Activated CD4-positive, alpha-beta memory T cell treated with anti-CD3 and anti-CD28 coated beads, Interleukin-2, amount 10 ng/mL, durations not matched to agents 7 days and 5 days (primary cell): ENCODE results near the gene MAEA. TPM values are rescaled to one million over a fixed set of nuclear protein-coding genes. Genes with fewer than 3 reads are reported as not detected.

Experiments
- CTCF ChIA-PET: fragments of 350-600 bp; sonication (Branson Sonifier 250); formaldehyde crosslinking; loops from one replicate; lab custom pipeline; 2021; ENCODE audit warnings: antibody characterized with exemption, inconsistent platforms; lab: Charles Lee
- POLR2A ChIA-PET: fragments of 350-600 bp; sonication (Branson Sonifier 250); formaldehyde crosslinking; loops from one replicate; lab custom pipeline; 2021; ENCODE audit warnings: antibody characterized with exemption; lab: Charles Lee
- DNase-seq: peaks from one replicate; pipeline ENCODE4 v3.0.0-alpha.2; 2020
- H3K27ac Mint-ChIP-seq: one replicate; pipeline ENCODE4 v1.8.0; 2021; ENCODE audit warnings: mild to moderate bottlenecking, mixed read lengths
- H3K27me3 Mint-ChIP-seq: one replicate; pipeline ENCODE4 v1.8.0; 2021; ENCODE audit warnings: mixed read lengths
- H3K36me3 Mint-ChIP-seq: one replicate; pipeline ENCODE4 v1.8.0; 2021; ENCODE audit warnings: low read depth, mixed read lengths
- H3K4me1 Mint-ChIP-seq: one replicate; pipeline ENCODE4 v1.8.0; 2021; ENCODE audit warnings: mixed read lengths
- H3K4me3 Mint-ChIP-seq: one replicate; pipeline ENCODE4 v1.8.0; 2021; ENCODE audit warnings: mild to moderate bottlenecking, mixed read lengths
- H3K9me3 Mint-ChIP-seq: one replicate; pipeline ENCODE4 v1.8.0; 2021; ENCODE audit warnings: mixed read lengths
- total RNA-seq, 2 experiments: library from RNA; stranded (reverse); gene quantifications; one replicate each; pipeline ENCODE4 v1.2.3, GENCODE V29; 2021

The MAEA gene
- total RNA-seq, 2 experiments from 2014 or later = 61.6 to 64.1 TPM

DNA sequence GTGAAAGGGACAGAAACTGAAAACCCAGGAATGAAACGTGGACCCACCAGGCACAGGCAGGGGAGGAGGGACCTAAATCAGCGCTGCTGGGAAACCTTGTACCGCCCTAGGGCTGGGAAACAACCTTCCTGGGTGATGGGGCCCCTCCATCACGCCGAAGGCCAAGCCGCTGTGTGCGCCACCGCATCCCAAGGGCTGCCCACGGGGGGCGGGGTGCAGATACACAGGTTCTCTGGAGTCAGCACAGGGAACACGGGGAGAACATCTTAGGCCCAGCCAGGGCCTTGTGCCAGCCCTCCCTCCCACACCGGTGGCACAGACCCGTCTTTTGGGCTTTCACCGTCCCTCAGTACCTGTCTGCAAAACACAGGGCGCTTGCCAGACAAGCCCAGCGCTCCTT is 70.3 kb downstream of the MAEA start:
- Mint-ChIP-seq H3K27ac (no peak overlapping the region), H3K27me3 (no peaks in the 10 kb centered on the region), H3K4me1 (no peaks in the 10 kb centered on the region), H3K4me3 (no peak overlapping the region), H3K36me3 (no peaks in the 10 kb centered on the region), H3K9me3 (no peaks in the 10 kb centered on the region)
- POLR2A ChIA-PET = no interaction called here
- CTCF ChIA-PET = interaction anchor here (1.1 kb wide), 1 partner anchor 152 kb away, joined by 3 read pairs; no protein-coding TSS in a partner anchor
- DNase-seq = no peak

GRCh38 chr4:1360423-1361283 is 71.0 kb downstream of the MAEA start:
- DNase-seq = no peak
- Mint-ChIP-seq H3K36me3 (no peaks in the 10 kb centered on the region), H3K9me3 (no peaks in the 10 kb centered on the region), H3K27me3 (no peaks in the 10 kb centered on the region), H3K4me1 (no peaks in the 10 kb centered on the region), H3K27ac (no peak overlapping the region), H3K4me3 (no peak overlapping the region)
- ChIA-PET CTCF (no interaction called here), POLR2A (no interaction called here)

GRCh38 chr4:1361431-1361830 is 71.7 kb downstream of the MAEA start:
- Mint-ChIP-seq H3K27me3 (no peaks in the 10 kb centered on the region), H3K9me3 (no peaks in the 10 kb centered on the region), H3K4me3 (no peak overlapping the region), H3K4me1 (no peaks in the 10 kb centered on the region), H3K27ac (no peak overlapping the region), H3K36me3 (no peaks in the 10 kb centered on the region)
- ChIA-PET CTCF (no interaction called here), POLR2A (no interaction called here)
- DNase-seq = no peak

DNA sequence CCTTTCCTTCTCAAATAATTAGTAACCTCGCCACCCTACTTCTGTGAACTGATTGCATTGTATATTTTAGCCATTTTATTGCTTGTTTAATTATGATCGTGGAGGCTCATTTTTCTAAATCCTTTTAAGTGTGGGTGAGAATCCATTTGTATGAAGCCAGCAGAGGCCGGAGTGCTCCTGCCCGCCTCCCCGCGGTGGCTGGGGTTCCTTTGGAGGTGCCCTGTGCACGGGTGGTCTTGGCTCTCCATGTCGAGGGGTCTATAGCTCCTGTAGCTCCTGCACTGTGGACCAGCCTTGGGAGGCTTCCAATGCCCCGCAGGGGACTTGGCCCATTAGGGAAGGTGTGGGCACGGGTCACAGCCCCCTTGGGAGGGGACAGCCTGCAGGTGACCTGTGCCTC is 72.4 kb downstream of the MAEA start:
- ChIA-PET POLR2A (no interaction called here), CTCF (no interaction called here)
- no peak for DNase-seq
- no peak overlapping the region for H3K4me3 Mint-ChIP-seq
- H3K27ac Mint-ChIP-seq = no peak overlapping the region
- H3K4me1 Mint-ChIP-seq = no peaks in the 10 kb centered on the region
- no peaks in the 10 kb centered on the region for H3K36me3 Mint-ChIP-seq
- H3K9me3 Mint-ChIP-seq = no peaks in the 10 kb centered on the region
- H3K27me3 Mint-ChIP-seq = no peaks in the 10 kb centered on the region

GRCh38 chr4:1362521-1362920 is 72.8 kb downstream of the MAEA start:
- Mint-ChIP-seq H3K4me3 (no peak overlapping the region), H3K27me3 (no peaks in the 10 kb centered on the region), H3K4me1 (no peaks in the 10 kb centered on the region), H3K9me3 (no peaks in the 10 kb centered on the region), H3K27ac (no peak overlapping the region), H3K36me3 (no peaks in the 10 kb centered on the region)
- DNase-seq = no peak
- POLR2A ChIA-PET = no interaction called here
- CTCF ChIA-PET = no interaction called here

DNA sequence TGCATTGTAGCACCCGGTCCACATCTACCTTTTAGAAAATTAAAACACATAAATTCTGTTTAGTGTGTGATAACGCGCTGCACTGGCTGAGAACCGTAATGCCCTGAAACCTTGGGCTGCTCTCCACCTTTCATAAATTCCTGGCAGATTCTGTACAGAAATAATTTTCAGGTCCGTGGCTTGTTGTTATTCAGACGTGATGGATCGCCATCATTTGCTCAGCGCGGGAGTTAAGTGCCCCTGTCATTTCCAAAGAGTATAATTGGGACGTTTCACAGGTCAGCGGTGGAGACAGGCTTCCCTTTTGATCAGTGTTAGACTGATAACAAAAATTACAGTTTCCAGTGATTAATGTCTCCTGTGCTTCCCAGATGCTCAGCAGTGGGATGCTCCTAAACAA is 73.8 kb downstream of the MAEA start:
- CTCF ChIA-PET = no interaction called here
- H3K4me3 Mint-ChIP-seq = no peak overlapping the region
- H3K4me1 Mint-ChIP-seq = no peaks in the 10 kb centered on the region
- no peaks in the 10 kb centered on the region for H3K36me3 Mint-ChIP-seq
- POLR2A ChIA-PET = no interaction called here
- DNase-seq = no peak
- no peaks in the 10 kb centered on the region for H3K9me3 Mint-ChIP-seq
- no peak overlapping the region for H3K27ac Mint-ChIP-seq
- H3K27me3 Mint-ChIP-seq = no peaks in the 10 kb centered on the region

GRCh38 chr4:1364217-1364616 is 74.5 kb downstream of the MAEA start:
- POLR2A ChIA-PET = no interaction called here

GRCh38 chr4:1364748-1365147 is 75.1 kb downstream of the MAEA start:
- no peak overlapping the region for H3K4me3 Mint-ChIP-seq
- H3K27ac Mint-ChIP-seq = no peak overlapping the region
- no peaks in the 10 kb centered on the region for H3K36me3 Mint-ChIP-seq
- no peaks in the 10 kb centered on the region for H3K27me3 Mint-ChIP-seq
- no peaks in the 10 kb centered on the region for H3K9me3 Mint-ChIP-seq
- CTCF ChIA-PET = no interaction called here
- no peak for DNase-seq
- no peaks in the 10 kb centered on the region for H3K4me1 Mint-ChIP-seq
- POLR2A ChIA-PET = no interaction called here

More at GRCh38 chr4:1364217-1364616, 74.5 kb downstream of the MAEA start:
- Mint-ChIP-seq H3K9me3 (no peaks in the 10 kb centered on the region), H3K36me3 (no peaks in the 10 kb centered on the region), H3K27ac (no peak overlapping the region), H3K27me3 (no peaks in the 10 kb centered on the region), H3K4me1 (no peaks in the 10 kb centered on the region), H3K4me3 (no peak overlapping the region)
- DNase-seq = no peak
- CTCF ChIA-PET = no interaction called here

DNA sequence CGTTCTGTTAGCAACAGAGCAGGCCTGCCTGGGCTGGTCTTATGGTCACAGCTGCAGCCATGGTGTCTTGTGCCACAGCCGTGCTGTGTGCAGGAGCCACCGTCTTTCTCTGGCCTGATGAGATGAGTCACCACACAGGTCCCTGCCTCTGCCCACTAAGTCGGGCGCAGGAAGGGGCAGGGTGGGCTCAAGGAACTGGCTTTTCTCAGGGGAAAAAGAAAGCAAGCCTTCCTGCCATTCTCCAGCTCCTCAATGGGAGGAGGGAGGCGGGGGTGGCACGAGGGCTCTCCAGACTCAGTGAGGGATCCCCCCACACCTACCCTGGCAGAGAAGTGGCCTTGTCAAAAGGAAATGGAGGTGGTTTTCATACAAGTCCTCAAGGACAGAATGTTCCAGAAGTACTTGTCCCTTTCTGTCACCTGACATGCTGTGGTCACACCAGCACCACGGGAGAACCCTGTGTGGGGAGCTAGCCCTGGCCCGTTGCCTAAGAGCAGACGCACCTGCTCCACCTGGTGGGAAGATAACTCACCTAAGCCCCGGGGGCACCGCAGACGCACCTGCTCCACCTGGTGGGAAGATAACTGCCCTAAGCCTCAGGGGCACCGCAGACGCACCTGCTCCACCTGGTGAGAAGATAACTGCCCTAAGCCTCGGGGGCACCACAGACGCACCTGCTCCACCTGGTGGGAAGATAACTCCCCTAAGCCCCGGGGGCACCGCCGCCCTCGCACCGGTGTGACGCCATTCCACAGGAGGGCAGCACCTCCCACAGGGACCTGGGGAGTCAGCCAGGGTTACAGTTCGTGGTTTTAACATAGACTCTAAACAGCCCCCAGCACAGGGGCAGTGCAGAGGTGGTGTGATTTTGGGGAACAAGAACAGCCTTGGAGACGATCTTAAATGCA is 75.8 kb downstream of the MAEA start:
- POLR2A ChIA-PET = no interaction called here
- CTCF ChIA-PET = no interaction called here
- DNase-seq = no peak

DNA sequence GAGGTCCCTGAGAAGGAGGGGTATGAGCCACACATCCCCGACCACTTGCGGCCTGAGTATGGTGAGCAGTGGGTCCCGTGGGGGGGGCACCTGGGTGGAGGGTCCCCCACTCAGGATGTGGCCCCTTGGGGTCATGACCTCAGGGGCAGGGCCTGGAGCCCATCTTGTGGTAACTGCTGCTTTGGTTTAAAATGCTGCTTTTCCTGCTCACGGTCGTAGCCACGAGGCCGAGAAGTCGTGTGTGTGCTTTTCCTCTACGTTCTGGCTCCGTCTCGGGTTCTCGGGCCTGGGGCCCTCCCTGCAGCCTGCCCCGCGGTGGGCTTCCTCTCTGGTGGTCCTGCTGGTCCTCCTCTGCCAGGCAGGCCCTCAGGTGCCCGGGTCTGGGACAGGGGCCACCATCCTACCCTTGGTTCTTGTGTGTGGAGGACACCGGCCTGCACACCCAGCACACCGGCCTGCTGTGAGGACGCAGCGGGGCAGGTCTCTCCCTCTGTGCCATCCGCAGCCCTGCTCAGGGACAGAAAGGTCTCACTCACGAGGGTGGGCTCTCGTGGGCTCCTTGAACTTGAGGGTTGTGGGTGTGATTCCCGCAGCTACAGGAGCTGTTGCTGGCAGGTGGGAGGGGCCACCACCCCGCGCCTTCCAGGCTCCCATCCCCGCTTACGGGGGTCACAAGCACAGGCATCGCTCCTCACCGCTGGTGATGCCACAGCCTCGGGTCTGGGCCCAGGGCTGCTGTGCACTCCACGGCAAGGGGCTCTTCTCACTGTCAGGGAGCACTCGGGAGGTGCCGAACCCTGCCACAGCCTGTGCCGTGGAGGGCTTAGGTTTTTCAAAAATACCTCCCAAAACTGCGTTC is 76.9 kb downstream of the MAEA start:
- no peak for DNase-seq
- Mint-ChIP-seq H3K36me3 (no peaks in the 10 kb centered on the region), H3K27me3 (no peaks in the 10 kb centered on the region), H3K9me3 (no peaks in the 10 kb centered on the region), H3K4me3 (no peak overlapping the region), H3K4me1 (no peaks in the 10 kb centered on the region), H3K27ac (no peak overlapping the region)
- POLR2A ChIA-PET = no interaction called here
- CTCF ChIA-PET = no interaction called here

More for the DNA sequence above, 75.8 kb downstream of the MAEA start:
- Mint-ChIP-seq H3K9me3 (no peaks in the 10 kb centered on the region), H3K4me1 (no peaks in the 10 kb centered on the region), H3K36me3 (no peaks in the 10 kb centered on the region), H3K27ac (no peak overlapping the region), H3K4me3 (no peak overlapping the region), H3K27me3 (no peaks in the 10 kb centered on the region)

GRCh38 chr4:1367230-1367935 is 77.7 kb downstream of the MAEA start:
- no peak overlapping the region for H3K27ac Mint-ChIP-seq
- CTCF ChIA-PET = no interaction called here
- H3K9me3 Mint-ChIP-seq = no peaks in the 10 kb centered on the region
- DNase-seq = no peak
- H3K4me1 Mint-ChIP-seq = no peaks in the 10 kb centered on the region
- H3K27me3 Mint-ChIP-seq = no peaks in the 10 kb centered on the region
- no peak overlapping the region for H3K4me3 Mint-ChIP-seq
- no peaks in the 10 kb centered on the region for H3K36me3 Mint-ChIP-seq
- POLR2A ChIA-PET = no interaction called here

GRCh38 chr4:1367936-1368289 is 78.2 kb downstream of the MAEA start:
- H3K4me1 Mint-ChIP-seq = no peaks in the 10 kb centered on the region
- POLR2A ChIA-PET = no interaction called here
- no peak overlapping the region for H3K27ac Mint-ChIP-seq
- no peak for DNase-seq
- H3K9me3 Mint-ChIP-seq = no peaks in the 10 kb centered on the region
- H3K4me3 Mint-ChIP-seq = no peak overlapping the region
- H3K36me3 Mint-ChIP-seq = no peaks in the 10 kb centered on the region
- H3K27me3 Mint-ChIP-seq = no peaks in the 10 kb centered on the region
- CTCF ChIA-PET = no interaction called here
